HCT116 (cell line): ENCODE data around the gene OSBPL1A. TPM values are rescaled to one million over a fixed set of nuclear protein-coding genes. Genes with fewer than 3 reads are reported as not detected.

ENCODE experiments used
- ATAC-seq: fragments of 200-7000 bp; cut with Tn5 transposase; 2 replicates; pipeline ENCODE4 v1.9.1; 2020; ENCODE audit warnings: mild to moderate bottlenecking, moderate library complexity
- BruUV-seq: library from RNA; stranded (reverse); fragments of 400-500 nt; replicated peaks from 2 replicates; lab custom pipeline; 2021; lab: Mats Ljungman, UMichigan
- CTCF ChIA-PET: fragments of 300-600 bp; sonication (Branson Sonifier 250); formaldehyde crosslinking; loops from one replicate; lab custom pipeline; 2021; ENCODE audit warnings: antibody characterized with exemption; lab: Charles Lee
- POLR2A ChIA-PET: fragments of 300-600, 350-600 bp; sonication (Branson Sonifier 250); formaldehyde crosslinking; loops from one replicate; lab custom pipeline; 2021; ENCODE audit warnings: antibody characterized with exemption; lab: Charles Lee
- RAD21 ChIA-PET, 2 experiments: fragments of 300-600 bp; sonication (Branson Sonifier 250); formaldehyde crosslinking; loops; one replicate each; lab custom pipeline; 2023; ENCODE audit warnings: low total read pairs in 2 of 2; ENCODE audit not compliant: uncharacterized antibody in 2 of 2, unreplicated experiment in 2 of 2, low non-redundant PET in 1 of 2; lab: Charles Lee
- DNase-seq: peaks from one replicate; pipeline ENCODE4 v3.0.0-alpha.2; 2010; ENCODE audit warnings: low read depth, low spot score
- H2AFZ ChIP-seq: fragments of 200-600 bp; shearing (Covaris generic), sonication (generic); 2 replicates; pipeline ENCODE4 v1.6.1; 2017; ENCODE audit warnings: low read depth, mixed run types, mixed read lengths, antibody characterized with exemption, low read length; ENCODE audit not compliant: poor library complexity, severe bottlenecking
- H3K27ac ChIP-seq: 2 replicates; pipeline ENCODE4 v1.5.1; 2012; ENCODE audit warnings: low read depth, low read length
- H3K27me3 ChIP-seq: fragments of 200-600 bp; sonication (generic); 2 replicates; pipeline ENCODE4 v1.6.1; 2016; ENCODE audit warnings: mixed run types, low read length, mixed read lengths; ENCODE audit not compliant: insufficient read depth
- H3K36me3 ChIP-seq, 2 experiments: fragments of 200-500 bp in 1 of 2; fragments of 200-600 bp in 1 of 2; sonication (Bioruptor generic) in 1 of 2; sonication (generic) in 1 of 2; 2 replicates each; pipeline versions ENCODE4 v1.5.1 to v1.6.1; 2014 to 2016; ENCODE audit warnings: low read length in 2 of 2, inconsistent platforms in 1 of 2, mixed read lengths in 1 of 2, mixed run types in 1 of 2; ENCODE audit not compliant: insufficient read depth in 2 of 2, control insufficient read depth in 1 of 2
- H3K4me1 ChIP-seq, 2 experiments: fragments of 200-600 bp in 1 of 2; sonication (generic) in 1 of 2; 2 replicates each; pipeline versions ENCODE4 v1.5.1 to v1.6.1; 2012 to 2017; ENCODE audit warnings: low read length in 2 of 2, inconsistent platforms in 1 of 2, mild to moderate bottlenecking in 1 of 2, mixed read lengths in 1 of 2, mixed run types in 1 of 2, moderate library complexity in 1 of 2; ENCODE audit not compliant: insufficient read depth in 2 of 2, control insufficient read depth in 1 of 2
- H3K4me2 ChIP-seq: fragments of 200-600 bp; sonication (generic); 2 replicates; pipeline ENCODE4 v1.6.1; 2017; ENCODE audit warnings: mixed run types, low read length, mixed read lengths
- H3K4me3 ChIP-seq, 2 experiments: fragments of 200-600 bp in 1 of 2; sonication (generic) in 1 of 2; replicated peaks in 1 of 2; 2 replicates each; pipeline ENCODE4 v1.5.1; 2011 to 2016; ENCODE audit warnings: low read length in 2 of 2, control low read depth in 1 of 2, low read depth in 1 of 2, mild to moderate bottlenecking in 1 of 2, mixed read lengths in 1 of 2, mixed run types in 1 of 2
- H3K79me2 ChIP-seq: fragments of 200-600 bp; sonication (generic); 2 replicates; pipeline ENCODE4 v1.6.1; 2017; ENCODE audit warnings: mild to moderate bottlenecking, mixed run types, low read length, moderate library complexity, mixed read lengths; ENCODE audit not compliant: insufficient read depth
- H3K9ac ChIP-seq: fragments of 200-600 bp; sonication (generic); 2 replicates; pipeline ENCODE4 v1.6.1; 2016; ENCODE audit warnings: low read length, mixed read lengths
- H3K9me2 ChIP-seq: fragments of 200-600 bp; sonication (generic), shearing (Covaris generic); 2 replicates; pipeline ENCODE4 v1.6.1; 2017; ENCODE audit warnings: mixed run types, mild to moderate bottlenecking, moderate library complexity; ENCODE audit not compliant: insufficient read depth
- H3K9me3 ChIP-seq, 2 experiments: fragments of 200-500 bp in 1 of 2; fragments of 200-600 bp in 1 of 2; sonication (Bioruptor generic) in 1 of 2; sonication (generic) in 1 of 2; 2 replicates each; pipeline ENCODE4 v1.6.1; 2014 to 2017; ENCODE audit warnings: low read length in 2 of 2, mixed read lengths in 2 of 2, inconsistent platforms in 1 of 2, low read depth in 1 of 2, mild to moderate bottlenecking in 1 of 2, mixed run types in 1 of 2, moderate library complexity in 1 of 2; ENCODE audit not compliant: control insufficient read depth in 1 of 2, insufficient read depth in 1 of 2
- H4K20me1 ChIP-seq: fragments of 200-600 bp; sonication (generic), shearing (Covaris generic); 2 replicates; pipeline ENCODE4 v1.6.1; 2017; ENCODE audit warnings: mixed run types, mild to moderate bottlenecking, moderate library complexity; ENCODE audit not compliant: insufficient read depth
- CBX3 ChIP-seq: IDR thresholded peaks from 2 replicates; pipeline ENCODE4 v1.6.1; 2012; ENCODE audit warnings: low read depth
- EZH2phosphoT487 ChIP-seq: fragments of 200-600 bp; IDR thresholded peaks from 2 replicates; pipeline ENCODE4 v1.6.1; 2018; ENCODE audit warnings: antibody characterized with exemption, borderline replicate concordance
- FOSL1 ChIP-seq: IDR thresholded peaks from 2 replicates; pipeline ENCODE4 v1.6.1; 2012; ENCODE audit warnings: low read depth
- JUND ChIP-seq: IDR thresholded peaks from 2 replicates; pipeline ENCODE4 v1.6.1; 2012
- SIN3A ChIP-seq: IDR thresholded peaks from 2 replicates; pipeline ENCODE4 v1.6.1; 2012; ENCODE audit warnings: low read depth
- TCF7L2 ChIP-seq: IDR thresholded peaks from 2 replicates; pipeline ENCODE4 v1.7.0; 2011; ENCODE audit warnings: borderline replicate concordance, inconsistent platforms; ENCODE audit not compliant: insufficient read depth, insufficient read length; ENCODE audit errors: extremely low read depth
- ZNF274 ChIP-seq: fragments of 200-500 bp; sonication (Bioruptor generic); IDR thresholded peaks from 2 replicates; pipeline ENCODE4 v1.6.1; 2014; ENCODE audit warnings: mild to moderate bottlenecking, low read depth, low read length, inconsistent platforms
- intact Hi-C: fragments of 100-400 bp; cut with micrococcal nuclease; formaldehyde crosslinking; loops from 2 replicates; pipeline ENCODE4 v1.10.0; 2022
- total RNA-seq: library from RNA; stranded (reverse); gene quantifications from one replicate; pipeline ENCODE4 v1.2.1, GENCODE V29; 2021; ENCODE audit not compliant: unreplicated experiment
- TF ChIP-seq, protein P1 (sequence below): IDR thresholded peaks from 2 replicates; pipeline ENCODE4 v1.6.1; 2011; ENCODE audit warnings: mild to moderate bottlenecking, low read length, moderate library complexity; ENCODE audit not compliant: insufficient replicate concordance; ENCODE audit errors: extremely low read depth
- TF ChIP-seq, protein P2 (sequence below): IDR thresholded peaks from 2 replicates; pipeline ENCODE4 v1.6.1; 2012; ENCODE audit warnings: low read depth

Gene OSBPL1A
- total RNA-seq, 1 experiment from 2014 or later, result 18.9 TPM

DNA sequence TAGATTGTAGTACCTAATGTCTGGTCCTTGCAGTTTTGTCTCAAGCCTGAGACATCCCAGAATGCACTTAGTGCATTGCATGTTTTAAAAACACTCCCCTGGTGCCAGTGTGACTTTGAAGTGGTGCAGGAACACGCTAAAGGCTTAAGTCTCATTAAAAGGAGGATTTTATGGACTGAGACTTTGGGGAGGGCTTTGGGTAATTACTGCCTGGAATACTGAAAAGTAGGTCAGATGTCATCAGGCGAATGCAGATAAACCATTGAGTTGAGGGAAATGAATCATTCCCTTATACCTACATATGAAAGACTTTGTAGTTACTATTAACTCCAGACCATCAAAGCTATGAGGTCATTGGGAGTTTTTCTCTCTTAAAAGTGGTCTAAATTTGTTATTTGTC is 3.0 kb upstream of the OSBPL1A start:
- no TSS peak for BruUV-seq
- Histone ChIP-seq H4K20me1 (no peaks in the 10 kb centered on the region), H3K27ac (peak overlapping the region; percentile 26; the same call in 1 of the 2 replicates), H3K9ac (no peak overlapping the region), H2AFZ (no peak overlapping the region), H3K79me2 (peaks cover 11% of the 10 kb centered on the region), H3K9me2 (no peaks in the 10 kb centered on the region), H3K36me3 (no peaks in the 10 kb centered on the region), H3K4me2 (peak overlapping the region; percentile 50), H3K9me3 (no peaks in the 10 kb centered on the region), H3K4me1 (peaks cover 42 to 50% of the 10 kb centered on the region in 2 experiments), H3K27me3 (no peaks in the 10 kb centered on the region), H3K4me3 (no peak overlapping the region)
- ATAC-seq (no peak), DNase-seq (no peak)
- CTCF ChIA-PET, result no interaction called here
- POLR2A ChIA-PET, result no interaction called here
- intact Hi-C loops, result no loop called here
- TF ChIP-seq TCF7L2 (no peak), FOSL1 (no peak), EZH2phosphoT487 (no peak), SIN3A (no peak), ZNF274 (no peak)
- TF ChIP-seq, protein P1, sequence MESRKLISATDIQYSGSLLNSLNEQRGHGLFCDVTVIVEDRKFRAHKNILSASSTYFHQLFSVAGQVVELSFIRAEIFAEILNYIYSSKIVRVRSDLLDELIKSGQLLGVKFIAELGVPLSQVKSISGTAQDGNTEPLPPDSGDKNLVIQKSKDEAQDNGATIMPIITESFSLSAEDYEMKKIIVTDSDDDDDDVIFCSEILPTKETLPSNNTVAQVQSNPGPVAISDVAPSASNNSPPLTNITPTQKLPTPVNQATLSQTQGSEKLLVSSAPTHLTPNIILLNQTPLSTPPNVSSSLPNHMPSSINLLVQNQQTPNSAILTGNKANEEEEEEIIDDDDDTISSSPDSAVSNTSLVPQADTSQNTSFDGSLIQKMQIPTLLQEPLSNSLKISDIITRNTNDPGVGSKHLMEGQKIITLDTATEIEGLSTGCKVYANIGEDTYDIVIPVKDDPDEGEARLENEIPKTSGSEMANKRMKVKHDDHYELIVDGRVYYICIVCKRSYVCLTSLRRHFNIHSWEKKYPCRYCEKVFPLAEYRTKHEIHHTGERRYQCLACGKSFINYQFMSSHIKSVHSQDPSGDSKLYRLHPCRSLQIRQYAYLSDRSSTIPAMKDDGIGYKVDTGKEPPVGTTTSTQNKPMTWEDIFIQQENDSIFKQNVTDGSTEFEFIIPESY, result no peak
- RAD21 ChIA-PET, result no interaction called here

DNA sequence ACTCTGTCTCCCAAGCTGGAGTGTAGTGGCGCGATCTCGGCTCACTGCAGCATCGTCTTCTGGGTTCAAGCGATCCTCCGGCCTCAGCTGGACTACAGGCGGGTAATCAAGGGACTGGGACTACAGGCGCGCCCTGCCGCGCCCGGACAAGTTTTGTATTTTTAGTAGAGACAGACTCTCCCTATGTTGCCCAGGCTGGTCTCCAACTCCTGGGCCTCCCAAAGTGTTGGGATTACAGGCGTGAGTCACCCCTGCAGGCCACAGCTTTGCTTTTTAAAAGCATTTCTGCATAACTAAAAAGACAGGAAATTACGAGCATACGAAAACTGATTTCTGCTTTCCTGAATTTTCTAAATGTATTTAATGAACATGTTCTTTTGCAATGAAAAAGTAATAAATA is 916 bp upstream of the OSBPL1A start:
- H3K4me3 ChIP-seq, result peak overlapping the region; percentile 35 to 66
- peak overlapping the region; percentile 76 for H3K27ac ChIP-seq
- CTCF ChIA-PET, result interaction anchor here (1.3 to 1.6 kb wide), 4 partner anchors 38 to 222 kb away, joined by 3 to 6 read pairs (median 5); no protein-coding TSS in a partner anchor
- H3K27me3 ChIP-seq, result no peaks in the 10 kb centered on the region
- 0 out of 2 replicates have a peak, but pooled peaks have one; percentile 20 for TF ChIP-seq SIN3A
- peak; percentile 40; the same call in 1 of the 2 replicates for TF ChIP-seq JUND
- TF ChIP-seq CBX3, result peak; percentile 52; the same call in 1 of the 2 replicates
- TF ChIP-seq, protein P2, sequence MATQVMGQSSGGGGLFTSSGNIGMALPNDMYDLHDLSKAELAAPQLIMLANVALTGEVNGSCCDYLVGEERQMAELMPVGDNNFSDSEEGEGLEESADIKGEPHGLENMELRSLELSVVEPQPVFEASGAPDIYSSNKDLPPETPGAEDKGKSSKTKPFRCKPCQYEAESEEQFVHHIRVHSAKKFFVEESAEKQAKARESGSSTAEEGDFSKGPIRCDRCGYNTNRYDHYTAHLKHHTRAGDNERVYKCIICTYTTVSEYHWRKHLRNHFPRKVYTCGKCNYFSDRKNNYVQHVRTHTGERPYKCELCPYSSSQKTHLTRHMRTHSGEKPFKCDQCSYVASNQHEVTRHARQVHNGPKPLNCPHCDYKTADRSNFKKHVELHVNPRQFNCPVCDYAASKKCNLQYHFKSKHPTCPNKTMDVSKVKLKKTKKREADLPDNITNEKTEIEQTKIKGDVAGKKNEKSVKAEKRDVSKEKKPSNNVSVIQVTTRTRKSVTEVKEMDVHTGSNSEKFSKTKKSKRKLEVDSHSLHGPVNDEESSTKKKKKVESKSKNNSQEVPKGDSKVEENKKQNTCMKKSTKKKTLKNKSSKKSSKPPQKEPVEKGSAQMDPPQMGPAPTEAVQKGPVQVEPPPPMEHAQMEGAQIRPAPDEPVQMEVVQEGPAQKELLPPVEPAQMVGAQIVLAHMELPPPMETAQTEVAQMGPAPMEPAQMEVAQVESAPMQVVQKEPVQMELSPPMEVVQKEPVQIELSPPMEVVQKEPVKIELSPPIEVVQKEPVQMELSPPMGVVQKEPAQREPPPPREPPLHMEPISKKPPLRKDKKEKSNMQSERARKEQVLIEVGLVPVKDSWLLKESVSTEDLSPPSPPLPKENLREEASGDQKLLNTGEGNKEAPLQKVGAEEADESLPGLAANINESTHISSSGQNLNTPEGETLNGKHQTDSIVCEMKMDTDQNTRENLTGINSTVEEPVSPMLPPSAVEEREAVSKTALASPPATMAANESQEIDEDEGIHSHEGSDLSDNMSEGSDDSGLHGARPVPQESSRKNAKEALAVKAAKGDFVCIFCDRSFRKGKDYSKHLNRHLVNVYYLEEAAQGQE, result no peak
- peak; percentile 32; the same call in 1 of the 2 replicates for TF ChIP-seq FOSL1
- RAD21 ChIA-PET, result interaction anchor here (1.3 to 1.7 kb wide), 2 partner anchors 39 to 90 kb away, joined by 3 to 5 read pairs; no protein-coding TSS in a partner anchor
- BruUV-seq, result no TSS peak
- peak overlapping the region; percentile 88 for H3K4me2 ChIP-seq
- ATAC-seq (peak; percentile 42), DNase-seq (peak; percentile 45)
- no peaks in the 10 kb centered on the region for H3K9me2 ChIP-seq
- H3K4me1 ChIP-seq, result peaks cover 47 to 59% of the 10 kb centered on the region in 2 experiments
- POLR2A ChIA-PET, result interaction anchor here (0.6 to 1.4 kb wide), 2 partner anchors 13 to 18 kb away, joined by 3 read pairs; no protein-coding TSS in a partner anchor
- H3K9ac ChIP-seq, result peak overlapping the region; percentile 73
- peaks cover 23% of the 10 kb centered on the region for H3K79me2 ChIP-seq
- peak overlapping the region; percentile 68 for H2AFZ ChIP-seq
- intact Hi-C loops, result loop anchor here (1.0 kb wide), 1 partner anchor 28 kb away; the partner anchor contains the start of gene IMPACT
- H4K20me1 ChIP-seq, result no peaks in the 10 kb centered on the region
- H3K9me3 ChIP-seq, result no peaks in the 10 kb centered on the region
- no peaks in the 10 kb centered on the region for H3K36me3 ChIP-seq
